Left ventricle myocardium superior (tissue), 1 donor: ENCODE data around the gene CAPS2. TPM values are rescaled to one million over a fixed set of nuclear protein-coding genes. Genes with fewer than 3 reads are reported as not detected.

ENCODE experiments used
- total RNA-seq: library from RNA; stranded (reverse); fragmentation: NEBNext Ultra II Directional; extraction: Animal tissue kit (Norgen Biotek cat#: 25700); gene quantifications from one replicate; pipeline ENCODE4 v1.2.1, GENCODE V29; 2021
- donor health status: DM: no; HTN: yes; CAD: no; lungs with severe emphysema.

Gene CAPS2
- total RNA-seq, 1 donor from 2014 or later, result 12.5 TPM

Other genes with a start within 250 kb of the CAPS2 start
- gene KCNC2, start 120.5 kb downstream of the CAPS2 start, total RNA-seq, result not detected
- gene GLIPR1L1, start 4.3 kb upstream of the CAPS2 start, total RNA-seq, result not detected
- gene GLIPR1L2, start 60.8 kb upstream of the CAPS2 start, total RNA-seq, result 1.3 TPM
- gene GLIPR1, start 150.4 kb upstream of the CAPS2 start, total RNA-seq, result 8.8 TPM
- gene KRR1, start 181.3 kb upstream of the CAPS2 start, total RNA-seq, result 29.7 TPM